SK-MEL-5 (cell line): Measurements from ENCODE around the gene ABCA6. TPM values are rescaled to one million over a fixed set of nuclear protein-coding genes. Genes with fewer than 3 reads are reported as not detected.

Experiments used
- DNase-seq: peaks from one replicate; pipeline ENCODE4 v3.0.0-alpha.2; 2016; ENCODE audit warnings: low read depth, low spot score
- in situ Hi-C: cut with HindIII; loops from 2 replicates; pipeline ENCODE4 v1.10.0; 2016; ENCODE audit warnings: low sequenced_read_pairs, high pct_unique_total_duplicates, low pct_unique_long_range_greater_than_20kb
- total RNA-seq: library from RNA; depleted of rRNA; stranded (reverse); fragments of >200 nt; shearing (Covaris generic); gene quantifications from 2 replicates; pipeline ENCODE4 v1.2.3, GENCODE V29; 2014

ABCA6 gene
- total RNA-seq, 1 experiment from 2014 or later = 1.5 TPM

- in situ Hi-C loops = no loop called here
- DNase-seq = no peak
Measured at GRCh38 chr17:69144331-69145255, 2.9 kb upstream of the ABCA6 start.

GRCh38 chr17:69143683-69144231 is 2.1 kb upstream of the ABCA6 start:
- no peak for DNase-seq
- in situ Hi-C loops = no loop called here

- in situ Hi-C loops = no loop called here
Measured at GRCh38 chr17:69143151-69143550, 1.5 kb upstream of the ABCA6 start.

DNA sequence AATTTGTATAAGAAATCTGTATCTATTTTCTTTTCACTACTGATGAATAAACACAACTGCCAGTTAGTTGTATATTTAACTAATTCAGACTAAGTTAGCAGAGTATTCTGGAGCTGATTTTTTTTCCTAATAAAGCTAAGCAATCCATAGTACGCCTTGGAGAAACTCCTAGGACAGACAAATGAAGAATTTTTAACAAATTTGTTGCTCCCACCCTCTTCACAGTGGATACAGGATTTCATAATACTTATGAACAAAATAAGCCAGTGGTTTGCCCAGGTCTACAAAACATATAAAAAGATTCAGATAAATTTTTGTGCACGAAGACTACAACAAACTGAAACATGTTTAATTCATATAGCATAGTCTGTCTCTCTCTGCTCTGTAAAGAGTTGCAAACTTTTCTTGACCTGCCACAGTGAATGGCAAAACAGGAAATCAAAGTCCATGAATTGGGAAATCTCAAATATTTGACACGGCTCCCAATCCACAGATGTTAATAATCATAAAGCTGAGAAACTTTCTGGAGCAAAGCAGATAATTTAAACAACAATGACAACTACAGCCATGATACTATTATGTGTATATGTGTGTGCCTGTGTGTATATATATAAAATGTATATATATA is 594 bp upstream of the ABCA6 start:
- in situ Hi-C loops = no loop called here
- no peak for DNase-seq

More at GRCh38 chr17:69143151-69143550, 1.5 kb upstream of the ABCA6 start:
- DNase-seq = no peak

GRCh38 chr17:69134112-69134511 is 7.6 kb downstream of the ABCA6 start:
- no peak for DNase-seq
- in situ Hi-C loops = no loop called here

GRCh38 chr17:69130627-69131296 is 10.9 kb downstream of the ABCA6 start:
- no peak for DNase-seq
- in situ Hi-C loops = no loop called here

- peak; percentile 82 for DNase-seq
- in situ Hi-C loops = no loop called here
Measured at GRCh38 chr17:69123626-69124025, 18.1 kb downstream of the ABCA6 start.

- DNase-seq = no peak
- in situ Hi-C loops = no loop called here
Measured at GRCh38 chr17:69122065-69122464, 19.6 kb downstream of the ABCA6 start.

- DNase-seq = no peak
- in situ Hi-C loops = no loop called here
Measured at GRCh38 chr17:69117855-69118784, 23.6 kb downstream of the ABCA6 start.

- in situ Hi-C loops = no loop called here
- DNase-seq = no peak
Measured at GRCh38 chr17:69111794-69112193, 29.9 kb downstream of the ABCA6 start.

GRCh38 chr17:69105907-69106730 is 35.6 kb downstream of the ABCA6 start:
- in situ Hi-C loops = no loop called here
- no peak for DNase-seq

DNA sequence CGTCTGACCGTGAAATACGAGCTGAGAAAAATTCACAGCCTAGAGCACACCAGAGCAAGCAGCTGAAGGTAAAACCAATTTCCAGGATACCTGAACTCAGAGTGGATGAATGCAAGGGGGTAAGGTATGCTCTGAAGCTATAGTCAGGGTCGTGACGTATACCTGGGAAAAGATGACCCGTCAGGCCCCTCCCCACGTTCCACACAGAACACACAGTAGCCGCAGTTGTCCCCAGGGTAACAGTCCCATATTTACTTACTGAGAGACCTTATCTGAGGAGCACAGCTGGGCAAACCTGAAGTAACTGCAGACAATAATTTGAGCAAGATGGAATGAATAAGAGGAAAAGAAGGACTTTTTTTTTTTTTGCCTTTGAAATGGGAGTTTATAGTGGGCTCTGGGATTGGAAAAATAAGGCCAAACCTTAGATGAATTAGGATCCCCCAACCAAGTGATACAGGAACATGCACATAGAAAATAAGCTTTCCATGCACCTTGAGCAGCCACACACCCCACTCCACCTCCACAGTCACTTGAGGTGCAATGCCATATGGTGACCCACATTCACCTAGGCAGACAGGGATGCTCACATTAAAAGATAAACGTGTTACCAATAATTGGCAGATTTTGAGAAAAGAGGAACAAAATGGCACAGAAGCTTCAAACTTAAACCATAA is 38.0 kb downstream of the ABCA6 start:
- in situ Hi-C loops = no loop called here
- DNase-seq = no peak

GRCh38 chr17:69098625-69099024 is 43.1 kb downstream of the ABCA6 start:
- DNase-seq = no peak
- in situ Hi-C loops = no loop called here

DNA sequence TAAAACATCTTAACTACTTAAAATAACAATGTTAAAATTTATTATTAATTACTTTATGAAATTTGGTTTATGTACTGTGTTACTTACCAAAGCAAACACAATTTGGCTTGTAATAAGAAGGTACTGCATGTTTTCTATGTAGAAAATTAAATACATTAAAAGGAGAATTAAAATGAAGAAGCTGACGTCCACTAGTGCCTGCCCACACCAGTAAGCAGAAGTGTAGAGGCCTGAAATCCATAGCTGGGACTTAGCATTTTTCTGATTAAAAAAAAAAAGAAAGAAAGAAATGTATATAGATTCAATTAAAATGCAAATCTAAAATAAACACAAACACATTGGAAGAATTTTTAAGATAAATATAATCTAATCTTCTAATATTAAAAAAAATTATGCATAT is 45.2 kb downstream of the ABCA6 start:
- DNase-seq = no peak
- in situ Hi-C loops = no loop called here

DNA sequence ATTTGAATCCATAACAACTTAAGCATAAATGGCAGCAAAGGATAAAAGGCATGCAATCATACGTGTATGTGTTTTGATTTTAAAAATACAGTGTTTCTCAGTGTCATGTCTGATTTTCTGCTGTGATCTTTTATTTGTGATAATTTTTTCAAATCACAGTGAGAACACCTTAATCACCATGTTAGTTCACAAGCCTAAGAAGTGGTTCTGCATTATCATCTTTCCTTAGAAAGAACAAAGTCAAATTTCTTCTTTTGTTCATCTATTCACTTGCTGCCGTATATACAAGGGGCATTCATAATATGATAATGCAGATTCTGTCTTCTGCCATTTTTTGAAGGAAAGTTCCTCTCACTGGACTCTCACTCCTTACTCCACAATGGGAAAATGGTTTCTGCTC is 47.7 kb downstream of the ABCA6 start:
- no peak for DNase-seq
- in situ Hi-C loops = no loop called here

DNA sequence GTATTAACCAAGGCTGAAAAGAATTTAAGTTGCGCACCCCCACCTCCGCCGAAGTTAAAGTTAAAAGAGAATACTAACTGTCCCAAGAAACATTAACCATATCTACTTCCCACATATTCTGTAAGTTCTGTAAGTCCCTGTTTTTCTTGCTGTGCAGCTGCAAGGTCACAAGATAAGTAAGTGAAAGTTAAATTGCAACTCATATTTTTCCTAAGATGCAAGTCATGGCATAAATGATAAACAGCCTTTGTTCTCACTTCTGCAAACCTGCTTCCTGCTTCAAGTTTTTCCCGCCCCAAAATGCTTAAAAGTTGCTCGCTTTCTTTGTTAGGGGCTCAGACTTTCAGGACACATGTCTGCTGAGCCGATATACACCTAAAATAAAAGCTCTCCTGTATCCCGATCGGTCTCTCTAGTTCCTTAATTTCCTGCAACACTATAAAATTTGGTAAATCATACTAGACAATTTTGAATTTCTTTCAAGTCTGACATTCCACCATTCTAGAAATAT is 48.4 kb downstream of the ABCA6 start:
- DNase-seq = peak; percentile 65
- in situ Hi-C loops = no loop called here
